Testis (tissue), 2 donors: ENCODE measurements around the gene ERBB2.

Source experiments
- POLR2A ChIP-seq: fragments of 450-650 bp; IDR thresholded peaks from one replicate; pipeline ENCODE4 v1.6.1; 2017; ENCODE audit warnings: antibody characterized with exemption, mild to moderate bottlenecking, moderate library complexity
- TF ChIP-seq, protein P1 (sequence below), 3 experiments: fragments of 450-650 bp in 2 of 3; fragments of 200-600 bp in 1 of 3; sonication (generic) in 1 of 3; IDR thresholded peaks; one replicate each; pipeline ENCODE4 v1.5.1; 2016 to 2019; ENCODE audit warnings: antibody characterized with exemption in 3 of 3, mild to moderate bottlenecking in 2 of 3, moderate library complexity in 1 of 3

DNA sequence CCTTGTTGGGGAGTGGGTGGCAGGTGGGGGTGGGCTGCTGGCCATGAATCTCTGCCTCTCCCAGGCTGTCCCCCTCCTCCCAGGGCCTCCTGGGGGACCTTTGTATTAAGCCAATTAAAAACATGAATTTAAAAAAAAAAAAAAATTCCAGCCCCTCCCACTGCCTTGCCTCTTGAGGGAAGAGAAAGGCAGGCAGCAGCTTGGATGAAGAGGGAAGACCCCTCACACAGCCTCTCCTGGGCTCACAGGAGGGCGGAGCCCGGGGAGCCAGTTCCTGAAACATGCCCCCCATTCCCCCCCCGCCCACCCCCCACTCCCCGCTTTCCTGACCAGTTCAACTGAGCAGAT, 36.5 kb upstream of the ERBB2 start:
- TF ChIP-seq, protein P1, sequence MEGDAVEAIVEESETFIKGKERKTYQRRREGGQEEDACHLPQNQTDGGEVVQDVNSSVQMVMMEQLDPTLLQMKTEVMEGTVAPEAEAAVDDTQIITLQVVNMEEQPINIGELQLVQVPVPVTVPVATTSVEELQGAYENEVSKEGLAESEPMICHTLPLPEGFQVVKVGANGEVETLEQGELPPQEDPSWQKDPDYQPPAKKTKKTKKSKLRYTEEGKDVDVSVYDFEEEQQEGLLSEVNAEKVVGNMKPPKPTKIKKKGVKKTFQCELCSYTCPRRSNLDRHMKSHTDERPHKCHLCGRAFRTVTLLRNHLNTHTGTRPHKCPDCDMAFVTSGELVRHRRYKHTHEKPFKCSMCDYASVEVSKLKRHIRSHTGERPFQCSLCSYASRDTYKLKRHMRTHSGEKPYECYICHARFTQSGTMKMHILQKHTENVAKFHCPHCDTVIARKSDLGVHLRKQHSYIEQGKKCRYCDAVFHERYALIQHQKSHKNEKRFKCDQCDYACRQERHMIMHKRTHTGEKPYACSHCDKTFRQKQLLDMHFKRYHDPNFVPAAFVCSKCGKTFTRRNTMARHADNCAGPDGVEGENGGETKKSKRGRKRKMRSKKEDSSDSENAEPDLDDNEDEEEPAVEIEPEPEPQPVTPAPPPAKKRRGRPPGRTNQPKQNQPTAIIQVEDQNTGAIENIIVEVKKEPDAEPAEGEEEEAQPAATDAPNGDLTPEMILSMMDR (IDR thresholded peaks at IDR 0.05), result no peak
- no peak for TF ChIP-seq POLR2A
